ENCODE results near the gene TFAP2B. TPM values are rescaled to one million over a fixed set of nuclear protein-coding genes. Genes with fewer than 3 reads are reported as not detected.
A peak's percentile ranks its signal among the peaks of the same experiment; 100 is the strongest.

TFAP2B gene
- total RNA-seq, 1 donor from 2014 or later, result not detected

GRCh38 chr6:50815436-50816114, 3.1 kb upstream of the TFAP2B start:
- no peak overlapping the region for H2AFZ ChIP-seq (replicated peaks)
- peaks cover 13% of the 10 kb centered on the region for H4K20me1 ChIP-seq (ENCODE audit: low read depth)
- Mint-ChIP-seq H3K27me3 (ENCODE audit: insufficient read depth, low read depth) (peaks cover 50% of the 10 kb centered on the region), H3K36me3 (no peaks in the 10 kb centered on the region), H3K9me3 (peaks cover 10% of the 10 kb centered on the region), H3K4me3 (peak overlapping the region; percentile 80), H3K4me1 (peaks cover 20% of the 10 kb centered on the region), H3K27ac (no peak overlapping the region)
- no peak for DNase-seq (ENCODE audit: low spot score)
- H3K27ac ChIP-seq, result no peak overlapping the region
- no peaks in the 10 kb centered on the region for H3K9me3 ChIP-seq (ENCODE audit: low read depth)
- TF ChIP-seq, protein P1, sequence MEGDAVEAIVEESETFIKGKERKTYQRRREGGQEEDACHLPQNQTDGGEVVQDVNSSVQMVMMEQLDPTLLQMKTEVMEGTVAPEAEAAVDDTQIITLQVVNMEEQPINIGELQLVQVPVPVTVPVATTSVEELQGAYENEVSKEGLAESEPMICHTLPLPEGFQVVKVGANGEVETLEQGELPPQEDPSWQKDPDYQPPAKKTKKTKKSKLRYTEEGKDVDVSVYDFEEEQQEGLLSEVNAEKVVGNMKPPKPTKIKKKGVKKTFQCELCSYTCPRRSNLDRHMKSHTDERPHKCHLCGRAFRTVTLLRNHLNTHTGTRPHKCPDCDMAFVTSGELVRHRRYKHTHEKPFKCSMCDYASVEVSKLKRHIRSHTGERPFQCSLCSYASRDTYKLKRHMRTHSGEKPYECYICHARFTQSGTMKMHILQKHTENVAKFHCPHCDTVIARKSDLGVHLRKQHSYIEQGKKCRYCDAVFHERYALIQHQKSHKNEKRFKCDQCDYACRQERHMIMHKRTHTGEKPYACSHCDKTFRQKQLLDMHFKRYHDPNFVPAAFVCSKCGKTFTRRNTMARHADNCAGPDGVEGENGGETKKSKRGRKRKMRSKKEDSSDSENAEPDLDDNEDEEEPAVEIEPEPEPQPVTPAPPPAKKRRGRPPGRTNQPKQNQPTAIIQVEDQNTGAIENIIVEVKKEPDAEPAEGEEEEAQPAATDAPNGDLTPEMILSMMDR (IDR thresholded peaks at IDR 0.05), result peak; percentile 32
- TF ChIP-seq EZH2phosphoT487 (IDR thresholded peaks at IDR 0.05), result peak; percentile 10
- TF ChIP-seq EZH2 (IDR thresholded peaks at IDR 0.05), result no peak
- H3K79me2 ChIP-seq (ENCODE audit: low read depth), result no peaks in the 10 kb centered on the region
- H3K4me2 ChIP-seq, result peak overlapping the region; percentile 70
- peaks cover 13% of the 10 kb centered on the region for H3K4me1 ChIP-seq
- H3K4me3 ChIP-seq, result peak overlapping the region; percentile 40
- no peak overlapping the region for H3K9ac ChIP-seq
- H3F3A ChIP-seq (ENCODE audit: low read depth), result peaks cover 18% of the 10 kb centered on the region
- no peaks in the 10 kb centered on the region for H3K36me3 ChIP-seq
- H3K27me3 ChIP-seq, result peaks cover 84% of the 10 kb centered on the region

GRCh38 chr6:50816115-50816675, 2.5 kb upstream of the TFAP2B start:
- TF ChIP-seq EZH2 (IDR thresholded peaks at IDR 0.05), result no peak
- no peak for TF ChIP-seq EZH2phosphoT487 (IDR thresholded peaks at IDR 0.05)
- TF ChIP-seq, protein P1 (IDR thresholded peaks at IDR 0.05), result peak; percentile 97
- Mint-ChIP-seq H3K4me1 (peaks cover 23% of the 10 kb centered on the region), H3K27me3 (ENCODE audit: insufficient read depth, low read depth) (peaks cover 56% of the 10 kb centered on the region), H3K9me3 (peaks cover 4% of the 10 kb centered on the region), H3K4me3 (peak overlapping the region; percentile 80), H3K36me3 (no peaks in the 10 kb centered on the region), H3K27ac (no peak overlapping the region)
- Histone ChIP-seq H3F3A (ENCODE audit: low read depth) (peaks cover 24% of the 10 kb centered on the region), H3K9me3 (ENCODE audit: low read depth) (no peaks in the 10 kb centered on the region), H2AFZ (replicated peaks) (no peak overlapping the region), H3K36me3 (no peaks in the 10 kb centered on the region), H4K20me1 (ENCODE audit: low read depth) (peaks cover 19% of the 10 kb centered on the region), H3K4me1 (peaks cover 19% of the 10 kb centered on the region), H3K9ac (no peak overlapping the region), H3K79me2 (ENCODE audit: low read depth) (no peaks in the 10 kb centered on the region), H3K27ac (no peak overlapping the region), H3K4me3 (peak overlapping the region; percentile 40), H3K27me3 (peaks cover 90% of the 10 kb centered on the region), H3K4me2 (peak overlapping the region; percentile 70)
- peak; percentile 87 for DNase-seq (ENCODE audit: low spot score)

- Histone ChIP-seq H3K4me1 (peaks cover 28% of the 10 kb centered on the region), H3K79me2 (ENCODE audit: low read depth) (no peaks in the 10 kb centered on the region), H3K4me2 (peak overlapping the region; percentile 23), H3K9ac (no peak overlapping the region), H3K36me3 (no peaks in the 10 kb centered on the region), H3K27me3 (peaks cover 99% of the 10 kb centered on the region), H2AFZ (replicated peaks) (no peak overlapping the region), H3K27ac (no peak overlapping the region), H3K9me3 (ENCODE audit: low read depth) (no peaks in the 10 kb centered on the region), H4K20me1 (ENCODE audit: low read depth) (peaks cover 26% of the 10 kb centered on the region), H3F3A (ENCODE audit: low read depth) (peaks cover 33% of the 10 kb centered on the region), H3K4me3 (no peak overlapping the region)
- no peaks in the 10 kb centered on the region for H3K36me3 Mint-ChIP-seq
- H3K27me3 Mint-ChIP-seq (ENCODE audit: insufficient read depth, low read depth), result peaks cover 62% of the 10 kb centered on the region
- peaks cover 2% of the 10 kb centered on the region for H3K9me3 Mint-ChIP-seq
- peak overlapping the region; percentile 59 for H3K4me3 Mint-ChIP-seq
- TF ChIP-seq, protein P1 (IDR thresholded peaks at IDR 0.05), result no peak
- TF ChIP-seq EZH2phosphoT487 (IDR thresholded peaks at IDR 0.05), result peak; percentile 58
- TF ChIP-seq EZH2 (IDR thresholded peaks at IDR 0.05), result peak; percentile 83
- peaks cover 30% of the 10 kb centered on the region for H3K4me1 Mint-ChIP-seq
- DNase-seq (ENCODE audit: low spot score), result peak; percentile 53
- no peak overlapping the region for H3K27ac Mint-ChIP-seq
Observed at GRCh38 chr6:50816947-50817645, 1.6 kb upstream of the TFAP2B start.

Data from neural progenitor cell (in vitro differentiated cells).